K562 (cell line): ENCODE results near the gene IKBKG. TPM values are rescaled to one million over a fixed set of nuclear protein-coding genes. Genes with fewer than 3 reads are reported as not detected.

Experiments
- ATAC-seq: fragments of 200-7000 bp; cut with Tn5 transposase; 3 replicates; pipeline ENCODE4 v1.9.1; 2020; ENCODE audit warnings: moderate library complexity
- BruUV-seq: library from RNA; stranded (reverse); fragments of 400-500 nt; replicated peaks from 2 replicates; lab custom pipeline; 2021; lab: Mats Ljungman, UMichigan
- CTCF ChIA-PET: fragments of 300-600 bp; formaldehyde crosslinking; extraction: SDS; loops from one replicate; lab custom pipeline; 2021; ENCODE audit warnings: low intra/inter-chr PET ratio; lab: Yijun Ruan, JAX
- POLR2A ChIA-PET: fragments of 300-600, 350-650 bp; sonication (Branson Sonifier 250); formaldehyde crosslinking; extraction: SDS; loops from one replicate; lab custom pipeline; 2021; ENCODE audit warnings: antibody characterized with exemption, inconsistent platforms; lab: Yijun Ruan, JAX
- DNase-seq, 4 experiments: peaks; one replicate each; pipeline versions ENCODE4 v3.0.0 to v3.0.0-alpha.2; 2011 to 2018; ENCODE audit warnings: low spot score in 3 of 4, mixed read lengths in 3 of 4; ENCODE audit errors: extremely low read depth in 1 of 4
- FAIRE-seq: peaks from 2 replicates; lab custom pipeline; 2011; peaks lifted over from hg19 to GRCh38; lab: Jason Lieb, UNC
- H2AFZ ChIP-seq: 2 replicates; pipeline ENCODE4 v1.6.0; 2011; ENCODE audit warnings: low read depth, low read length, control low read depth, inconsistent platforms
- H3K27ac ChIP-seq: fragments of 200-600 bp; 3 replicates; pipeline ENCODE4 v1.8.0; 2011; ENCODE audit warnings: low read depth, mild to moderate bottlenecking, control low read depth, inconsistent platforms, low read length, moderate library complexity, mixed read lengths; ENCODE audit errors: extremely low read depth
- H3K27me3 ChIP-seq, 2 experiments: fragments of 300-600 bp in 1 of 2; 2 replicates in 1 of 2; 3 replicates in 1 of 2; pipeline versions ENCODE4 v1.6.0 to v1.8.0; 2011; ENCODE audit warnings: inconsistent platforms in 2 of 2, low read length in 2 of 2, mild to moderate bottlenecking in 1 of 2, mixed read lengths in 1 of 2, moderate library complexity in 1 of 2; ENCODE audit not compliant: control insufficient read depth in 2 of 2, insufficient read depth in 2 of 2
- H3K36me3 ChIP-seq: fragments of 300-600 bp; 3 replicates; pipeline ENCODE4 v1.8.0; 2011; ENCODE audit warnings: mild to moderate bottlenecking, low read length, inconsistent platforms; ENCODE audit not compliant: control insufficient read depth, insufficient read depth
- H3K4me1 ChIP-seq, 2 experiments: fragments of 200-600 bp in 1 of 2; replicated peaks in 1 of 2; 2 replicates in 1 of 2; 3 replicates in 1 of 2; pipeline versions ENCODE4 v1.5.1 to v1.8.0; 2011; ENCODE audit warnings: inconsistent platforms in 2 of 2, low read length in 2 of 2, mild to moderate bottlenecking in 1 of 2, mixed read lengths in 1 of 2, moderate library complexity in 1 of 2; ENCODE audit not compliant: control insufficient read depth in 2 of 2, insufficient read depth in 2 of 2
- H3K4me2 ChIP-seq: 2 replicates; pipeline ENCODE4 v1.6.1; 2011; ENCODE audit warnings: low read length, control low read depth, inconsistent platforms, mixed read lengths; ENCODE audit not compliant: insufficient read depth
- H3K4me3 ChIP-seq: fragments of 200-600 bp; sonication (generic), shearing (Covaris generic); 2 replicates; pipeline ENCODE4 v1.5.1; 2016; ENCODE audit warnings: control low read depth, inconsistent platforms
- H3K79me2 ChIP-seq: fragments of 200-600 bp; 3 replicates; pipeline ENCODE4 v1.8.0; 2011; ENCODE audit warnings: low read length, inconsistent platforms; ENCODE audit not compliant: control insufficient read depth, insufficient read depth
- H3K9ac ChIP-seq, 2 experiments: 2 replicates each; pipeline versions ENCODE4 v1.6.0 to v1.6.1; 2011; ENCODE audit warnings: low read depth in 2 of 2, low read length in 2 of 2, control low read depth in 1 of 2, inconsistent platforms in 1 of 2, mild to moderate bottlenecking in 1 of 2, mixed read lengths in 1 of 2; ENCODE audit not compliant: insufficient read depth in 1 of 2
- H3K9me1 ChIP-seq: one replicate; pipeline ENCODE4 v1.6.0; 2011; ENCODE audit warnings: inconsistent platforms, mild to moderate bottlenecking, low read length, moderate library complexity; ENCODE audit not compliant: control insufficient read depth, insufficient read depth
- H3K9me3 ChIP-seq: replicated peaks from 2 replicates; pipeline ENCODE4 v1.5.1; 2011; ENCODE audit warnings: low read depth, low read length, inconsistent platforms; ENCODE audit not compliant: control insufficient read depth, insufficient read depth
- H4K20me1 ChIP-seq: replicated peaks from 2 replicates; pipeline ENCODE4 v1.6.1; 2011; ENCODE audit warnings: low read length, inconsistent platforms, mixed read lengths; ENCODE audit not compliant: control insufficient read depth, insufficient read depth
- ADNP ChIP-seq: fragments of 200-800 bp; sonication (Bioruptor generic); IDR thresholded peaks from 2 replicates; pipeline ENCODE4 v1.6.1; 2016; ENCODE audit warnings: missing genetic modification characterization, missing compliant biosample characterization
- ARID4B ChIP-seq: sonication (generic); formaldehyde crosslinking; IDR thresholded peaks from 2 replicates; pipeline ENCODE4 v1.8.0; 2022; ENCODE audit warnings: mild to moderate bottlenecking, missing genetic modification reagents
- CEBPB ChIP-seq: fragments of 450-650 bp; IDR thresholded peaks from 2 replicates; pipeline ENCODE4 v1.6.1; 2016; ENCODE audit warnings: missing genetic modification characterization, missing compliant biosample characterization
- CEBPG ChIP-seq, 3 experiments: fragments of 200-800 bp in 1 of 3; sonication (Bioruptor generic) in 1 of 3; sonication (generic) in 1 of 3; formaldehyde crosslinking in 1 of 3; IDR thresholded peaks in 2 of 3; conservative IDR thresholded peaks in 1 of 3; 2 replicates each; pipeline versions ENCODE4 v1.6.1 to v1.8.0; 2016 to 2022; ENCODE audit warnings: missing compliant biosample characterization in 2 of 3, missing genetic modification characterization in 2 of 3, mild to moderate bottlenecking in 1 of 3, missing genetic modification reagents in 1 of 3
- DIDO1 ChIP-seq: fragments of 450-650 bp; IDR thresholded peaks from 2 replicates; pipeline ENCODE4 v1.6.1; 2016; ENCODE audit warnings: low read depth, missing biosample characterization, missing genetic modification characterization
- IRF9 ChIP-seq: fragments of 450-650 bp; IDR thresholded peaks from 2 replicates; pipeline ENCODE4 v1.6.1; 2016; ENCODE audit warnings: missing biosample characterization, missing genetic modification characterization
- MAFK ChIP-seq: IDR thresholded peaks from 2 replicates; pipeline ENCODE4 v1.6.1; 2011; ENCODE audit warnings: low read length, improper control_type of control experiment
- NELFE ChIP-seq: IDR thresholded peaks from 2 replicates; pipeline ENCODE4 v1.6.1; 2011; ENCODE audit warnings: mild to moderate bottlenecking; ENCODE audit not compliant: insufficient read depth, insufficient read length
- YBX1 ChIP-seq: fragments of 450-650 bp; IDR thresholded peaks from 2 replicates; pipeline ENCODE4 v1.7.1; 2016; ENCODE audit warnings: mild to moderate bottlenecking
- ZKSCAN8 ChIP-seq: fragments of 200-800 bp; sonication (Bioruptor generic); IDR thresholded peaks from 2 replicates; pipeline ENCODE4 v1.6.1; 2016; ENCODE audit warnings: missing genetic modification characterization, missing compliant biosample characterization
- ZNF121 ChIP-seq: sonication (generic); formaldehyde crosslinking; conservative IDR thresholded peaks from 2 replicates; pipeline ENCODE4 v1.8.0; 2022; ENCODE audit warnings: missing genetic modification reagents
- WGBS: fragments of 100-300 bp; shearing (Covaris generic); methylation state at CpG from one replicate; pipeline ENCODE4 v1.1.6; 2016; ENCODE audit warnings: low coverage, mixed read lengths; ENCODE audit not compliant: insufficient coverage; ENCODE audit errors: missing lambda C conversion rate; 5-methylcytosine and 5-hydroxymethylcytosine counted together
- in situ Hi-C: fragments of 300-500 bp; cut with MboI; formaldehyde crosslinking; loops from 4 replicates; pipeline ENCODE4 v1.15.0; 2018; ENCODE audit warnings: inconsistent platforms, mixed read lengths
- intact Hi-C: fragments of 100-400 bp; cut with micrococcal nuclease; formaldehyde crosslinking; loops from 2 replicates; pipeline ENCODE4 v1.14.2; 2022
- polyA plus RNA-seq, 8 experiments: library from polyadenylated mRNA; depleted of rRNA in 4 of 8; stranded (reverse) in 5 of 8; unstranded in 3 of 8; fragments of >200 nt; fragmentation: Nextera tagmentation in 2 of 8; fragmentation: Illumina TruSeq in 1 of 8; extraction: Ambion mirVana in 2 of 8; extraction: Trizol in 1 of 8; gene quantifications; 2 replicates each; pipeline versions ENCODE4 v1.2.1 to v1.2.3, GENCODE V29; 2011 to 2014; ENCODE audit warnings: inconsistent platforms in 1 of 8, missing spikeins in 1 of 8
- total RNA-seq, 7 experiments: library from RNA; depleted of rRNA in 6 of 7; stranded (reverse); fragments of >200 nt in 6 of 7; fragmentation: Illumina TruSeq in 2 of 7; extraction: Trizol in 2 of 7; gene quantifications; 2 replicates each; pipeline versions ENCODE4 v1.2.1 to v1.2.3, GENCODE V29; 2011 to 2021; ENCODE audit warnings: low replicate concordance in 1 of 7

The IKBKG gene
- total and polyA plus RNA-seq, 9 of the 15 experiments (the other 6 are each of a cell fraction or from before 2014, with no cell fraction given), result 0.68 to 60.0 (median 21.9) TPM

GRCh38 chrX:154525606-154526490, 21.6 kb upstream of the IKBKG start:
- Histone ChIP-seq H3K27ac (no peak overlapping the region), H3K4me1 (peaks cover 8 to 16% of the 10 kb centered on the region in 2 experiments; a peak in 3 of 5 replicates), H4K20me1 (no peaks in the 10 kb centered on the region), H3K79me2 (no peaks in the 10 kb centered on the region), H3K36me3 (peaks cover 8% of the 10 kb centered on the region; the same call in 2 of the 3 replicates), H3K27me3 (no peaks in the 10 kb centered on the region), H2AFZ (no peak overlapping the region), H3K9ac (no peak overlapping the region), H3K9me1 (no peaks in the 10 kb centered on the region), H3K4me2 (no peak overlapping the region), H3K9me3 (no peaks in the 10 kb centered on the region), H3K4me3 (no peak overlapping the region)
- BruUV-seq, result no TSS peak
- CTCF ChIA-PET, result no interaction called here
- in situ Hi-C loops, result loop anchor here (25.0 kb wide), 1 partner anchor 364 kb away; no protein-coding TSS in a partner anchor
- TF ChIP-seq IRF9 (tag), result peak; percentile 20; the same call in 1 of the 2 replicates
- TF ChIP-seq ZKSCAN8, result no peak
- TF ChIP-seq ARID4B (CRISPR knock-in tag), result no peak
- no peak for TF ChIP-seq ADNP (tag)
- TF ChIP-seq ZNF121, result peak; percentile 44; the same call in 1 of the 2 replicates
- TF ChIP-seq MAFK, result no peak
- TF ChIP-seq CEBPB, result peak; percentile 86
- TF ChIP-seq DIDO1 (tag), result no peak
- TF ChIP-seq YBX1, result no peak
- TF ChIP-seq CEBPG (CRISPR knock-in tag; IDR thresholded peaks at IDR 0.05), result no peak
- TF ChIP-seq CEBPG (tag; conservative IDR thresholded peaks at IDR 0.05 in 1 of 2, IDR thresholded peaks at IDR 0.05 in 1 of 2), result peak in 1 of 2 experiments; percentile 74; a peak in 2 of 4 replicates
- TF ChIP-seq NELFE, result no peak
- intact Hi-C loops, result loop anchor here (5.0 kb wide), 2 partner anchors 34 to 99 kb away; partner anchors contain the start of genes ATP6AP1 and SLC10A3
- no peak for FAIRE-seq
- WGBS, result 80% methylated on average over 13 of the region's 14 CpGs
- ATAC-seq, result no peak
- POLR2A ChIA-PET, result interaction anchor here (1.0 kb wide), 1 partner anchor 155 kb away, joined by 3 read pairs; no protein-coding TSS in a partner anchor
- DNase-seq, result no peak
